GM12878 (cell line): ENCODE results near the gene ZNF133. TPM values are rescaled to one million over a fixed set of nuclear protein-coding genes. Genes with fewer than 3 reads are reported as not detected.

Source experiments
- FOXK2 ChIP-seq: fragments of 450-650 bp; IDR thresholded peaks from 2 replicates; pipeline ENCODE4 v1.6.1; 2017; ENCODE audit warnings: mild to moderate bottlenecking, moderate library complexity
- IRF4 ChIP-seq: IDR thresholded peaks from 2 replicates; pipeline ENCODE4 v1.6.1; 2011; ENCODE audit warnings: low read depth, low read length
- NFIC ChIP-seq: IDR thresholded peaks from 2 replicates; pipeline ENCODE4 v1.6.1; 2012; ENCODE audit warnings: low read depth, mild to moderate bottlenecking, inconsistent platforms, low read length, moderate library complexity
- NR2C2 ChIP-seq: IDR thresholded peaks from 2 replicates; pipeline ENCODE4 v1.6.1; 2011; ENCODE audit warnings: borderline replicate concordance, low read depth; ENCODE audit not compliant: control insufficient read depth, insufficient read length
- PAX8 ChIP-seq: fragments of 450-650 bp; IDR thresholded peaks from 2 replicates; pipeline ENCODE4 v1.6.1; 2017; ENCODE audit warnings: mild to moderate bottlenecking, moderate library complexity
- PRDM15 ChIP-seq: fragments of 450-650 bp; formaldehyde crosslinking; IDR thresholded peaks from 2 replicates; pipeline ENCODE4 v1.4.0; 2020; ENCODE audit warnings: mild to moderate bottlenecking, moderate library complexity
- RBBP5 ChIP-seq: fragments of 200-600 bp; sonication (generic); conservative IDR thresholded peaks from 2 replicates; pipeline ENCODE4 v1.6.1; 2016
- RELA ChIP-seq: fragments of 450-650 bp; IDR thresholded peaks from 2 replicates; pipeline ENCODE4 v1.8.0; 2014; ENCODE audit warnings: borderline replicate concordance; ENCODE audit not compliant: partially characterized antibody
- SMARCA5 ChIP-seq: fragments of 450-650 bp; IDR thresholded peaks from 2 replicates; pipeline ENCODE4 v1.6.1; 2017; ENCODE audit warnings: mild to moderate bottlenecking
- SPI1 ChIP-seq: IDR thresholded peaks from 2 replicates; pipeline ENCODE4 v1.6.1; 2011; ENCODE audit warnings: low read depth, mild to moderate bottlenecking, low read length, moderate library complexity, borderline replicate concordance; ENCODE audit not compliant: insufficient read depth
- USF1 ChIP-seq: IDR thresholded peaks from 2 replicates; pipeline ENCODE4 v1.6.1; 2011; ENCODE audit warnings: borderline replicate concordance, low read depth, mild to moderate bottlenecking, moderate library complexity, mixed read lengths, low read length; ENCODE audit not compliant: insufficient read depth; ENCODE audit errors: extremely low read length
- YBX1 ChIP-seq: fragments of 450-650 bp; IDR thresholded peaks from 2 replicates; pipeline ENCODE4 v1.6.1; 2016; ENCODE audit warnings: antibody characterized with exemption
- YY1 ChIP-seq: IDR thresholded peaks from 2 replicates; pipeline ENCODE4 v1.6.1; 2011; ENCODE audit warnings: low read depth, mild to moderate bottlenecking, low read length
- ZNF24 ChIP-seq: fragments of 450-650 bp; IDR thresholded peaks from 2 replicates; pipeline ENCODE4 v1.6.1; 2017; ENCODE audit warnings: antibody characterized with exemption, mild to moderate bottlenecking
- ZNF274 ChIP-seq: IDR thresholded peaks from one replicate; pipeline ENCODE4 v1.8.0; 2011; ENCODE audit not compliant: insufficient read length, insufficient read depth
- ZNF622 ChIP-seq: fragments of 450-650 bp; IDR thresholded peaks from 2 replicates; pipeline ENCODE4 v1.6.1; 2017; ENCODE audit warnings: mild to moderate bottlenecking, inconsistent platforms
- polyA plus RNA-seq, 11 experiments: library from polyadenylated mRNA; depleted of rRNA in 4 of 11; unstranded in 6 of 11; stranded (reverse) in 5 of 11; fragments of >200 nt; fragmentation: Nextera tagmentation in 4 of 11; fragmentation: Illumina TruSeq in 1 of 11; extraction: Ambion mirVana in 4 of 11; extraction: Trizol in 1 of 11; gene quantifications; 1 replicate in 1 of 11; 2 replicates in 10 of 11; pipeline versions ENCODE4 v1.2.1 to v1.2.3, GENCODE V29; 2011 to 2016; ENCODE audit warnings: inconsistent platforms in 2 of 11, missing spikeins in 2 of 11, low read depth in 1 of 11
- total RNA-seq, 4 experiments: library from RNA; depleted of rRNA in 3 of 4; stranded (reverse); fragments of >200 nt in 3 of 4; fragmentation: Illumina TruSeq in 1 of 4; extraction: Trizol in 1 of 4; gene quantifications; 2 replicates each; pipeline versions ENCODE4 v1.2.1 to v1.2.3, GENCODE V29; 2013 to 2021
- TF ChIP-seq, protein P1 (sequence below): fragments of 450-650 bp; IDR thresholded peaks from 2 replicates; pipeline ENCODE4 v1.6.1; 2018; ENCODE audit warnings: borderline replicate concordance, mild to moderate bottlenecking; ENCODE audit not compliant: partially characterized antibody
- TF ChIP-seq, protein P2 (sequence below): IDR thresholded peaks from 2 replicates; pipeline ENCODE4 v1.6.1; 2012; ENCODE audit warnings: low read length, inconsistent platforms

ZNF133 gene
- total and polyA plus RNA-seq, 10 of the 15 experiments (the other 5 are each of a cell fraction or from before 2014, with no cell fraction given) = 2.0 to 9.3 (median 7.3) TPM

DNA sequence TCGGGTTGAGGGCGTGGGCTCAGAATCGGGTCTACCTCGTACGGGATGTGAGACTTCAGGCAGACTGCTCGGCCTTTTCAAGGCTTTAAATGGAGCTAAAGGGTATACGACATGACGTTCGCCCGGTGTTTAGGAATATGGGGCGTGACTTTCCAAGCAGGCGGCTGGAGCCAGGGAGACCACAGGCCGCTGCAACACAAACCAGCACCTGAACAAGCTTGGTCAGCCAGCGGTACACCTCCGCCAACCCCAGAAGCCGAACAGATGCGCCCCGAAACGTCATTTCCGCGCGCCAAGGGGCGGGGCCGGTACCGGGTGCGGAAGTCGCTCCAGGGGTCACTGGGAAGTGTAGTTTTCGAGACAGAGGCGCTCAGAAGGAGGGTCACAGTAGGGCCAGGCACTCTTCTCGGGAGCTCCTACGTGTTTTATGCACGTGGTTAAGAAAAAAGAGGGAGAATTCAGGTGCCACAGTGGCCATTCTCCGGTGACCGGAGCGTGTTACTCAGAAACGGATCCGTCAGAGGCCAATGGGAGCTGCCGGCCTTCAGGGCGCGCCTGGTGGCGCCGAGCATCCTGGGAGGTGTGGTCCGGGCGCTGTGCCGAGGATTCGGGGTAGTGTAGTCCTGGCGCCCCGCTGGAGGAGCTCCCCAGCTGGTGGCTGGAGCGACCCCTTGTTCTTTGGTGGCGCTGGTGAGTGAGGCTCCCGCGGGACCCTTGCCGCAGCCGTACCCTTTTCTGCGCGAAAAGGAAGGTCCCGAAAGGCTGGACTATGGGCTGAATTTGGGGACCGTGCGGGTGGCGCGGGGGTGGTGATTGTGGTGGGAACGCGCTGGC, at the start of gene ZNF133 (continued):
- TF ChIP-seq, protein P1, sequence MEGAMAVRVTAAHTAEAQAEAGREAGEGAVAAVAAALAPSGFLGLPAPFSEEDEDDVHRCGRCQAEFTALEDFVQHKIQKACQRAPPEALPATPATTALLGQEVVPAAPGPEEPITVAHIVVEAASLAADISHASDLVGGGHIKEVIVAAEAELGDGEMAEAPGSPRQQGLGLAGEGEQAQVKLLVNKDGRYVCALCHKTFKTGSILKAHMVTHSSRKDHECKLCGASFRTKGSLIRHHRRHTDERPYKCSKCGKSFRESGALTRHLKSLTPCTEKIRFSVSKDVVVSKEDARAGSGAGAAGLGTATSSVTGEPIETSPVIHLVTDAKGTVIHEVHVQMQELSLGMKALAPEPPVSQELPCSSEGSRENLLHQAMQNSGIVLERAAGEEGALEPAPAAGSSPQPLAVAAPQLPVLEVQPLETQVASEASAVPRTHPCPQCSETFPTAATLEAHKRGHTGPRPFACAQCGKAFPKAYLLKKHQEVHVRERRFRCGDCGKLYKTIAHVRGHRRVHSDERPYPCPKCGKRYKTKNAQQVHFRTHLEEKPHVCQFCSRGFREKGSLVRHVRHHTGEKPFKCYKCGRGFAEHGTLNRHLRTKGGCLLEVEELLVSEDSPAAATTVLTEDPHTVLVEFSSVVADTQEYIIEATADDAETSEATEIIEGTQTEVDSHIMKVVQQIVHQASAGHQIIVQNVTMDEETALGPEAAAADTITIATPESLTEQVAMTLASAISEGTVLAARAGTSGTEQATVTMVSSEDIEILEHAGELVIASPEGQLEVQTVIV = peak; percentile 84
- TF ChIP-seq ZNF274 (no peak), PRDM15 (no peak), SPI1 (peak; percentile 29; the same call in 1 of the 2 replicates), ZNF622 (no peak), NFIC (no peak), YY1 (peak; percentile 64; the same call in 1 of the 2 replicates), NR2C2 (no peak), RBBP5 (no peak), IRF4 (no peak), FOXK2 (no peak; the same call in 1 of the 2 replicates), SMARCA5 (no peak), ZNF24 (no peak), PAX8 (no peak), USF1 (no peak), YBX1 (no peak), RELA (no peak)
- TF ChIP-seq, protein P2, sequence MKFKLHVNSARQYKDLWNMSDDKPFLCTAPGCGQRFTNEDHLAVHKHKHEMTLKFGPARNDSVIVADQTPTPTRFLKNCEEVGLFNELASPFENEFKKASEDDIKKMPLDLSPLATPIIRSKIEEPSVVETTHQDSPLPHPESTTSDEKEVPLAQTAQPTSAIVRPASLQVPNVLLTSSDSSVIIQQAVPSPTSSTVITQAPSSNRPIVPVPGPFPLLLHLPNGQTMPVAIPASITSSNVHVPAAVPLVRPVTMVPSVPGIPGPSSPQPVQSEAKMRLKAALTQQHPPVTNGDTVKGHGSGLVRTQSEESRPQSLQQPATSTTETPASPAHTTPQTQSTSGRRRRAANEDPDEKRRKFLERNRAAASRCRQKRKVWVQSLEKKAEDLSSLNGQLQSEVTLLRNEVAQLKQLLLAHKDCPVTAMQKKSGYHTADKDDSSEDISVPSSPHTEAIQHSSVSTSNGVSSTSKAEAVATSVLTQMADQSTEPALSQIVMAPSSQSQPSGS = no peak
